Measurements from ENCODE around the gene APOBEC3A. TPM values are rescaled to one million over a fixed set of nuclear protein-coding genes. Genes with fewer than 3 reads are reported as not detected.

Gene APOBEC3A
- total and polyA plus RNA-seq, 2 of the 13 experiments (the other 11 are each of a cell fraction or from before 2014, with no cell fraction given): not detected

GRCh38 chr22:38981992-38982927 lies 24.9 kb downstream of the APOBEC3A start, which contains the start of gene APOBEC3B (continued):
- TF ChIP-seq BRCA1 (CRISPR knock-in tag; IDR thresholded peaks at IDR 0.05): no peak
- no peak for TF ChIP-seq MEIS2 (CRISPR knock-in tag; IDR thresholded peaks at IDR 0.05)
- TF ChIP-seq SIN3A (IDR thresholded peaks at IDR 0.05; ENCODE audit: borderline replicate concordance, low read depth, low read length): peak; percentile 82; the same call in 1 of the 2 replicates
- TF ChIP-seq TEAD3 (CRISPR knock-in tag; optimal IDR thresholded peaks at IDR 0.05; ENCODE audit: borderline replicate concordance): no peak
- no peak for TF ChIP-seq RFX5 (IDR thresholded peaks at IDR 0.05; ENCODE audit: low read depth, low read length)
- TF ChIP-seq TFDP2 (CRISPR knock-in tag; IDR thresholded peaks at IDR 0.05): peak; percentile 91
- no peak for TF ChIP-seq AHDC1 (CRISPR knock-in tag; IDR thresholded peaks at IDR 0.05; ENCODE audit: borderline replicate concordance)
- no peak for TF ChIP-seq ZNF615 (CRISPR knock-in tag; IDR thresholded peaks at IDR 0.05; ENCODE audit: borderline replicate concordance)
- peak; percentile 55; the same call in 1 of the 2 replicates for TF ChIP-seq FOSL1 (CRISPR knock-in tag; IDR thresholded peaks at IDR 0.05; ENCODE audit: borderline replicate concordance)
- no peak for TF ChIP-seq DRAP1 (CRISPR knock-in tag; IDR thresholded peaks at IDR 0.05)
- TF ChIP-seq HNF1B (CRISPR knock-in tag; IDR thresholded peaks at IDR 0.05): no peak
- no peak for TF ChIP-seq KAT2B (IDR thresholded peaks at IDR 0.05; ENCODE audit: borderline replicate concordance, low read depth, low read length)
- TF ChIP-seq KDM5B (CRISPR knock-in tag; IDR thresholded peaks at IDR 0.05; ENCODE audit: borderline replicate concordance): peak; percentile 70; the same call in 1 of the 2 replicates
- TF ChIP-seq MTA1 (CRISPR knock-in tag; IDR thresholded peaks at IDR 0.05; ENCODE audit: borderline replicate concordance): peak; percentile 41; the same call in 1 of the 2 replicates
- TF ChIP-seq ZNF512B (CRISPR knock-in tag; IDR thresholded peaks at IDR 0.05; ENCODE audit: borderline replicate concordance): no peak
- TF ChIP-seq ZNF101 (CRISPR knock-in tag; IDR thresholded peaks at IDR 0.05; ENCODE audit: borderline replicate concordance, low read depth): no peak
